Measurements from ENCODE around the gene GABPB1. TPM values are rescaled to one million over a fixed set of nuclear protein-coding genes. Genes with fewer than 3 reads are reported as not detected.

GABPB1 gene
- total RNA-seq, 1 donor from 2014 or later, result 16.0 TPM

DNA sequence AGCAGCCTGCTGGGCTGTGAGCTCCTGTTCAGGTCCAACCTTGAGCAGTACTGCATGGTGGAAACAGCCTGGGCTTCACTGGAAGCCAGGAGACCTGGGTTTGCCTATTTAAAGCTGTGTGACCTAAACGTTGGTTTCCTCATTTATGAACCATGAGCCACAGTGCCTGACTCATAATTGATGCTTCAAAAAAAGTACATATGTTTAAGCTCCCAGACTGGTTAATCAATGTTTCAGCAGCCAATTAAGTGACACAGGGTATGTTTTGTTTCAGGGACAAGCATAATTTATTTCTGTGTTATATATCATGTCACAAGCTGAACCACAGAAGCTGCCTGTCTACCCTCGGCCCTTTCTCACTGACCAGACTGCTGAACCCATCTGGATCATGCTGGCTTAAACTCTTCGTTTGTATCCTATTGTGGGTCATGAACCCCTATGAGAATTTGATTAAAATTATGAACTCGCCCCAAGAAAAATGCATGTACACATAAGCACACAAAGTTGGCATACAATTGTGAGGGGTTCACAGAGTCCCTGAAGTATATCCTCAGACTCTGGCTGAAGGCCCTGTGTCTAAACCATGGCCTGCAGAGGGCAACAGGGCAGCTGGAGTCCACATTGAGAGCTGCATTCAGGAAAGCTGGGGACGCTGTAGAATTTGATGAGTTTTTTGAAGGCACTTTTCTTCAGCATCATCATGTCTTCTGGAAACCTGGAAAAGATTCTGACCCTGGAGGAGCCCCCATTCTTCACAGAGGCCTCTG, 113.1 kb downstream of the GABPB1 start:
- no peak for DNase-seq (ENCODE audit: low spot score)

GRCh38 chr15:50238255-50238654, 116.7 kb downstream of the GABPB1 start:
- DNase-seq (ENCODE audit: low spot score), result no peak

DNA sequence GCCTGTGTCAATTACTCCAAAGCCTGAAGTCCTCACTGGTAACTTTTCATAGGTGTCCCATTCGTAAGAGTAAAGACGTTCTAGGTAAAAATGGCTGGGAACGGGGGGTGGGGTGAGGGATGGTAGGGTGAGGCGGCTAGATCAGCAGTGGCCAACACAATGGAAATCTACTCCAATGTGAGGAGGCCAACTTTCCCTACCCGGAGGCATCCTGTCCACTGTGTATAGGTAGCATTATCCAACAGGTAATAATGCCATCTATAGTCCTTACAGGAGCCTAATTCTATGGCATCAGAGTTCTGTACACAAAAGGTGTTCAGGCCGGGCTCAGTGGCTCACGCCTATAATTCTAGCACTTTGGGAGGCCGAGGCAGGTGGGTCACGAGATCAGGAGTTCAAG, 118.6 kb downstream of the GABPB1 start:
- no peak for DNase-seq (ENCODE audit: low spot score)

DNA sequence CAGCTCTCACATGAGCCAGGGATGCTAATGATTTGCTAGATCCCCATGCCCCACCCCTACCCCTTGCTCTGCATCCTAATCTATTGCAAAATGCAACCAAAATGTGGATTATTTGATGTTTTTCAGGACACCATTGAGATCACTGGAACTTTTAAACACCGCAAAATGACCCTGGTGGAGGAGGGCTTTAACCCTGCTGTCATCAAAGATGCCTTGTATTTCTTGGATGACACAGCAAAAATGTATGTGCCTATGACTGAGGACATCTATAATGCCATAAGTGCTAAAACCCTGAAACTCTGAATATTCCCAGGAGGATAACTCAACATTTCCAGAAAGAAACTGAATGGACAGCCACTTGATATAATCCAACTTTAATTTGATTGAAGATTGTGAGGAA, 119.2 kb downstream of the GABPB1 start:
- DNase-seq (ENCODE audit: low spot score), result no peak

- DNase-seq (ENCODE audit: low spot score), result no peak
Measured at GRCh38 chr15:50234764-50235163, 120.2 kb downstream of the GABPB1 start.

GRCh38 chr15:50233192-50233736, 121.7 kb downstream of the GABPB1 start:
- no peak for DNase-seq (ENCODE audit: low spot score)

- no peak for DNase-seq (ENCODE audit: low spot score)
Measured at GRCh38 chr15:50232791-50233190, 122.2 kb downstream of the GABPB1 start.

GRCh38 chr15:50231761-50232160, 123.2 kb downstream of the GABPB1 start:
- no peak for DNase-seq (ENCODE audit: low spot score)

GRCh38 chr15:50229336-50229735, 125.7 kb downstream of the GABPB1 start:
- DNase-seq (ENCODE audit: low spot score), result no peak

DNA sequence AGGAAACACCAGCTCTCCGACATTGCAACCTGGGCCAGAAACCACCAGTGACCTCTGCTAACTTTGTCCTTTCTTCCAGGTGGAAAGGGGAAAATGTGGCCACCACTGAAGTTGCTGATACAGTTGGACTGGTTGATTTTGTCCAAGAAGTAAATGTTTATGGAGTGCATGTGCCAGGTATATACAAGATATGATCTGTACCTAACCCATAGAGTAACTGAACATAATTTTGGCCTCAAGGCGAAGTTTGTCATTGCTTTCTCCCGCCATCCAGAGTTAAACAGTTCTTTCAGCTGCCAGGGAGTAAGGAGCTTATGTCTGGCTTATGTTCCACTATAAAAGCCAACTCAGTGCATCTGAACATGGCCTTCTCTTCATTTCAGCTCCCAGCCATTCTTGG, 126.1 kb downstream of the GABPB1 start:
- no peak for DNase-seq (ENCODE audit: low spot score)

GRCh38 chr15:50227076-50227475, 127.9 kb downstream of the GABPB1 start:
- DNase-seq (ENCODE audit: low spot score), result no peak

DNA sequence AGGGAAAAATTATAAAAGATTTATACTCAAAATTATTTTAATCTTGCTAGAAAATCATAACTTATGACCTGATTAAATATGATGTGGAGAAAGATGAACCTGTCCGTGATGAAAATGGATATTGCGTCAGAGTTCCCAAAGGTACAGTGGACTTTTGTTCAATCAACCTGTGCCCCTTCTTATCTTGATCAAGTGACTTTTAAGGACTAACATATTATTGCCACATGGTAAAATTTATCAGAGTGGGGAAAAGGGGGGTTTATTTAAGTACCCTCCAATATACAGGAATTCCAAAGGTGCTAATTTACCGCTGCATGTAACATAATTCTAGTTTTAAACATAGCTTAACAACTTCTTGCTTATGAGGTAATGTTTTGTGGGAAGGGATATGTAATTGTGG, 129.1 kb downstream of the GABPB1 start:
- no peak for DNase-seq (ENCODE audit: low spot score)

Other genes starting within 250 kb of the GABPB1 start
- gene ATP8B4, start 236.0 kb downstream of the GABPB1 start, total RNA-seq, result 15.8 TPM
- 22.9 TPM for gene SLC27A2, start 173.0 kb downstream of the GABPB1 start, total RNA-seq
- gene HDC, start 89.5 kb downstream of the GABPB1 start, total RNA-seq, result 11.7 TPM
- 62.6 TPM for gene USP8, start 69.2 kb upstream of the GABPB1 start, total RNA-seq
- 0.20 TPM for gene USP50, start 191.5 kb upstream of the GABPB1 start, total RNA-seq

All from mucosa of gallbladder (tissue), 1 donor.